Activated CD4-positive, alpha-beta T cell treated with anti-CD3 and anti-CD28 coated beads, Interleukin-2, amount 50 U/mL, for 24 hours (primary cell): ENCODE results near the gene CASQ1.

Source experiments
- DNase-seq, 2 donors: peaks; one replicate each; pipeline ENCODE4 v3.0.0-alpha.2; 2020; ENCODE audit warnings: low read depth in 1 of 2, low spot score in 1 of 2

Gene CASQ1

GRCh38 chr1:160189649-160190625 lies at the start of gene CASQ1:
Gene CASQ1 (plus strand): TSS chr1:160190575. CDS start chr1:160190752, 177 bp downstream.
- no peak for DNase-seq

GRCh38 chr1:160143695-160144094 lies 46.7 kb upstream of the CASQ1 start:
- DNase-seq: no peak

GRCh38 chr1:160144921-160145320 lies 45.5 kb upstream of the CASQ1 start:
- no peak for DNase-seq

GRCh38 chr1:160146107-160146506 lies 44.3 kb upstream of the CASQ1 start:
- DNase-seq: no peak

- DNase-seq: no peak
Observed at GRCh38 chr1:160148121-160148520, 42.3 kb upstream of the CASQ1 start.

- DNase-seq: no peak
Observed at GRCh38 chr1:160149233-160149632, 41.1 kb upstream of the CASQ1 start.

- DNase-seq: no peak
Observed at GRCh38 chr1:160149716-160150115, 40.7 kb upstream of the CASQ1 start.

- no peak for DNase-seq
Observed at GRCh38 chr1:160151303-160151702, 39.1 kb upstream of the CASQ1 start, which contains the start of gene ATP1A4. Gene ATP1A4 (plus strand): TSS chr1:160151603. CDS start chr1:160152041, 438 bp downstream.

GRCh38 chr1:160154790-160155189 lies 35.6 kb upstream of the CASQ1 start:
- DNase-seq: no peak

- no peak for DNase-seq
Observed at GRCh38 chr1:160156361-160156760, 34.0 kb upstream of the CASQ1 start.

GRCh38 chr1:160157174-160157573 lies 33.2 kb upstream of the CASQ1 start:
- DNase-seq: no peak

GRCh38 chr1:160158031-160158430 lies 32.3 kb upstream of the CASQ1 start:
- DNase-seq: no peak

- DNase-seq: no peak
Observed at GRCh38 chr1:160158534-160158933, 31.8 kb upstream of the CASQ1 start.

- no peak for DNase-seq
Observed at GRCh38 chr1:160159846-160160245, 30.5 kb upstream of the CASQ1 start.

- DNase-seq: no peak
Observed at GRCh38 chr1:160161965-160162705, 28.2 kb upstream of the CASQ1 start.

- no peak for DNase-seq
Observed at GRCh38 chr1:160162931-160163330, 27.4 kb upstream of the CASQ1 start.

- DNase-seq: no peak
Observed at GRCh38 chr1:160163615-160164014, 26.8 kb upstream of the CASQ1 start.

GRCh38 chr1:160164121-160164520 lies 26.3 kb upstream of the CASQ1 start:
- DNase-seq: no peak

- DNase-seq: no peak
Observed at GRCh38 chr1:160166166-160166868, 24.1 kb upstream of the CASQ1 start.

- DNase-seq: no peak
Observed at GRCh38 chr1:160167056-160167455, 23.3 kb upstream of the CASQ1 start.

GRCh38 chr1:160167580-160167979 lies 22.8 kb upstream of the CASQ1 start:
- DNase-seq: peak in 1 of 2 donors; percentile 10
